Spleen (tissue), 7 donors: Measurements from ENCODE around the gene ATF6B.

Experiments used
- CTCF ChIP-seq, 11 experiments: fragments of 200-600 bp in 7 of 11; fragments of 450-650 bp in 4 of 11; sonication (generic) in 4 of 11; IDR thresholded peaks in 8 of 11; conservative IDR thresholded peaks in 3 of 11; 1 replicate in 7 of 11; 2 replicates in 4 of 11; pipeline versions ENCODE4 v1.4.0 to v1.8.0; 2016 to 2021; ENCODE audit warnings: antibody characterized with exemption in 11 of 11, inconsistent platforms in 4 of 11, mild to moderate bottlenecking in 1 of 11
- POLR2AphosphoS5 ChIP-seq, 3 donors: sonication (generic); formaldehyde crosslinking; IDR thresholded peaks; one replicate each; pipeline ENCODE4 v1.5.1; 2017; ENCODE audit warnings: antibody characterized with exemption in 3 of 3
- donor health status: DM: no; HTN: no; CAD: no; lungs with moderate emphysema.
- donor health status: DM: no; HTN: no; CAD: no.
- donor health status: DM: no; HTN: no; CAD: no.

- no peak for TF ChIP-seq CTCF (IDR thresholded peaks at IDR 0.05 in 8 of 11, conservative IDR thresholded peaks at IDR 0.05 in 3 of 11)
- no peak for TF ChIP-seq POLR2AphosphoS5 (IDR thresholded peaks at IDR 0.05)
Measured at GRCh38 chr6:32102255-32102654, 25.8 kb downstream of the ATF6B start.
